HepG2 (cell line): Measurements from ENCODE around the gene PKP4. TPM values are rescaled to one million over a fixed set of nuclear protein-coding genes. Genes with fewer than 3 reads are reported as not detected.

Experiments
- ATAC-seq: fragments of 200-7000 bp; cut with Tn5 transposase; 3 replicates; pipeline ENCODE4 v1.9.1; 2020; ENCODE audit warnings: mild to moderate bottlenecking, moderate library complexity
- BruUV-seq: library from RNA; stranded (reverse); fragments of 400-500 nt; replicated peaks from 2 replicates; lab custom pipeline; 2021; lab: Mats Ljungman, UMichigan
- CTCF ChIA-PET: fragments of 300-600 bp; formaldehyde crosslinking; extraction: SDS; loops from one replicate; lab custom pipeline; 2021; ENCODE audit warnings: low total read pairs, inconsistent platforms, low intra/inter-chr PET ratio; lab: Yijun Ruan, JAX
- POLR2A ChIA-PET: fragments of 350-600 bp; sonication (Branson Sonifier 250); formaldehyde crosslinking; loops from one replicate; lab custom pipeline; 2020; ENCODE audit warnings: antibody characterized with exemption, inconsistent platforms; lab: Yijun Ruan, JAX
- DNase-seq: peaks from one replicate; pipeline ENCODE4 v3.0.0-alpha.2; 2015; ENCODE audit warnings: low spot score
- FAIRE-seq: peaks from 3 replicates; lab custom pipeline; 2011; peaks lifted over from hg19 to GRCh38; lab: Jason Lieb, UNC
- H2AFZ ChIP-seq: one replicate; pipeline ENCODE4 v1.6.1; 2011; ENCODE audit warnings: low read length, inconsistent platforms
- H3K27ac ChIP-seq: fragments of 300-600 bp; 3 replicates; pipeline ENCODE4 v1.8.0; 2011; ENCODE audit warnings: mixed run types, mild to moderate bottlenecking, mixed read lengths, low read length, inconsistent platforms; ENCODE audit not compliant: insufficient read depth; ENCODE audit errors: extremely low read length
- H3K27me3 ChIP-seq, 2 experiments: fragments of 200-600 bp in 1 of 2; 2 replicates in 1 of 2; 3 replicates in 1 of 2; pipeline versions ENCODE4 v1.6.0 to v1.8.0; 2011; ENCODE audit warnings: low read length in 2 of 2, mild to moderate bottlenecking in 2 of 2, moderate library complexity in 2 of 2, inconsistent platforms in 1 of 2; ENCODE audit not compliant: insufficient read depth in 2 of 2, control insufficient read depth in 1 of 2
- H3K36me3 ChIP-seq, 2 experiments: fragments of 200-600 bp in 1 of 2; replicated peaks in 1 of 2; 2 replicates in 1 of 2; 3 replicates in 1 of 2; pipeline versions ENCODE4 v1.5.1 to v1.8.0; 2011; ENCODE audit warnings: low read length in 2 of 2, inconsistent platforms in 1 of 2; ENCODE audit not compliant: insufficient read depth in 2 of 2, control insufficient read depth in 1 of 2
- H3K4me1 ChIP-seq: 2 replicates; pipeline ENCODE4 v1.5.1; 2012; ENCODE audit warnings: low read length, inconsistent platforms; ENCODE audit not compliant: insufficient read depth
- H3K4me2 ChIP-seq: 2 replicates; pipeline ENCODE4 v1.6.0; 2011; ENCODE audit warnings: low read depth, low read length, inconsistent platforms
- H3K4me3 ChIP-seq, 3 experiments: fragments of 200-600 bp in 1 of 3; sonication (generic), shearing (Covaris generic) in 1 of 3; replicated peaks in 1 of 3; 2 replicates each; pipeline ENCODE4 v1.5.1; 2011 to 2016; ENCODE audit warnings: low read length in 3 of 3, inconsistent platforms in 2 of 3, low read depth in 2 of 3, mild to moderate bottlenecking in 2 of 3, control low read depth in 1 of 3, mixed read lengths in 1 of 3; ENCODE audit not compliant: insufficient read depth in 1 of 3
- H3K79me2 ChIP-seq: one replicate; pipeline ENCODE4 v1.6.1; 2011; ENCODE audit warnings: low read length, inconsistent platforms; ENCODE audit not compliant: insufficient read depth
- H3K9ac ChIP-seq: 2 replicates; pipeline ENCODE4 v1.6.0; 2011; ENCODE audit warnings: mild to moderate bottlenecking, low read depth, low read length, inconsistent platforms; ENCODE audit not compliant: insufficient read depth
- H3K9me3 ChIP-seq: 2 replicates; pipeline ENCODE4 v1.5.1; 2012; ENCODE audit warnings: mild to moderate bottlenecking, low read length
- H4K20me1 ChIP-seq: 2 replicates; pipeline ENCODE4 v1.6.0; 2011; ENCODE audit warnings: inconsistent platforms, mild to moderate bottlenecking, low read length, moderate library complexity; ENCODE audit not compliant: insufficient read depth
- CEBPG ChIP-seq: IDR thresholded peaks from 2 replicates; pipeline ENCODE4 v1.6.1; 2016
- DNMT1 ChIP-seq: sonication (generic); formaldehyde crosslinking; IDR thresholded peaks from 2 replicates; pipeline ENCODE4 v1.5.1; 2020; ENCODE audit warnings: mild to moderate bottlenecking, missing genetic modification reagents
- DPF2 ChIP-seq: sonication (generic); formaldehyde crosslinking; IDR thresholded peaks from 2 replicates; pipeline ENCODE4 v1.4.0; 2020; ENCODE audit warnings: mild to moderate bottlenecking, low read depth, missing genetic modification reagents, borderline replicate concordance
- MAFF ChIP-seq: IDR thresholded peaks from 2 replicates; pipeline ENCODE4 v1.6.1; 2011; ENCODE audit warnings: low read depth, low read length, improper control_type of control experiment
- MAFK ChIP-seq, 2 experiments: IDR thresholded peaks in 1 of 2; conservative IDR thresholded peaks in 1 of 2; 2 replicates each; pipeline ENCODE4 v1.6.1; 2011; ENCODE audit warnings: improper control_type of control experiment in 2 of 2, low read length in 2 of 2
- MXI1 ChIP-seq: IDR thresholded peaks from 3 replicates; pipeline ENCODE4 v1.6.1; 2012; ENCODE audit warnings: low read depth, low read length, inconsistent platforms, borderline replicate concordance
- NR2F2 ChIP-seq: IDR thresholded peaks from 2 replicates; pipeline ENCODE4 v1.6.1; 2012; ENCODE audit warnings: low read depth, inconsistent platforms, borderline replicate concordance
- NRL ChIP-seq: sonication (generic); formaldehyde crosslinking; IDR thresholded peaks from 2 replicates; pipeline ENCODE4 v1.5.0; 2020; ENCODE audit warnings: missing genetic modification reagents, mild to moderate bottlenecking, moderate library complexity, borderline replicate concordance
- ONECUT2 ChIP-seq: sonication (generic); formaldehyde crosslinking; IDR thresholded peaks from 2 replicates; pipeline ENCODE4 v1.4.0; 2020; ENCODE audit warnings: missing genetic modification reagents
- PLSCR1 ChIP-seq: sonication (generic); formaldehyde crosslinking; IDR thresholded peaks from 2 replicates; pipeline ENCODE4 v1.5.0; 2020; ENCODE audit warnings: missing genetic modification reagents, mild to moderate bottlenecking, borderline replicate concordance
- RBM22 ChIP-seq: fragments of 200-400 bp; formaldehyde crosslinking; optimal IDR thresholded peaks from 2 replicates; pipeline ENCODE3; 2017; ENCODE audit warnings: mild to moderate bottlenecking, low read length, moderate library complexity
- SOX13 ChIP-seq, 3 experiments: fragments of 450-650 bp in 1 of 3; sonication (generic) in 1 of 3; formaldehyde crosslinking in 1 of 3; IDR thresholded peaks in 2 of 3; conservative IDR thresholded peaks in 1 of 3; 2 replicates each; pipeline versions ENCODE4 v1.5.0 to v1.6.1; 2016 to 2020; ENCODE audit warnings: antibody characterized with exemption in 1 of 3, mild to moderate bottlenecking in 1 of 3, missing compliant biosample characterization in 1 of 3, missing genetic modification reagents in 1 of 3, moderate library complexity in 1 of 3
- TARDBP ChIP-seq: sonication (generic); formaldehyde crosslinking; IDR thresholded peaks from 2 replicates; pipeline ENCODE4 v1.8.0; 2022; ENCODE audit warnings: mild to moderate bottlenecking, missing genetic modification reagents
- ZBTB43 ChIP-seq: sonication (generic); formaldehyde crosslinking; conservative IDR thresholded peaks from 2 replicates; pipeline ENCODE4 v1.4.0; 2020; ENCODE audit warnings: missing genetic modification reagents
- ZNF530 ChIP-seq: sonication (generic); formaldehyde crosslinking; IDR thresholded peaks from 2 replicates; pipeline ENCODE4 v1.5.0; 2020; ENCODE audit warnings: low read depth, mild to moderate bottlenecking, missing genetic modification reagents
- ZNF629 ChIP-seq: sonication (generic); formaldehyde crosslinking; conservative IDR thresholded peaks from 2 replicates; pipeline ENCODE4 v1.5.0; 2020; ENCODE audit warnings: missing genetic modification reagents
- WGBS: methylation state at CpG from one replicate; pipeline ENCODE4 v1.1.6; 2017; ENCODE audit warnings: low lambda C conversion rate; 5-methylcytosine and 5-hydroxymethylcytosine counted together
- in situ Hi-C: cut with HindIII; loops from 2 replicates; pipeline ENCODE4 v1.10.0; 2017; ENCODE audit warnings: low pct_unique_long_range_greater_than_20kb; ENCODE audit not compliant: extremely low pct_ligation_motif_present
- intact Hi-C: fragments of 100-400 bp; cut with micrococcal nuclease; formaldehyde crosslinking; loops from one replicate; pipeline ENCODE4 v1.10.0; 2022; ENCODE audit not compliant: unreplicated experiment
- polyA plus RNA-seq, 8 experiments: library from polyadenylated mRNA; depleted of rRNA in 3 of 8; stranded (reverse) in 7 of 8; unstranded in 1 of 8; fragments of >200 nt; fragmentation: Illumina TruSeq in 4 of 8; extraction: Trizol in 4 of 8; gene quantifications; 2 replicates each; pipeline versions ENCODE4 v1.2.1 to v1.2.3, GENCODE V29; 2011 to 2016; ENCODE audit warnings: low read depth in 4 of 8, missing spikeins in 1 of 8, mixed read lengths in 1 of 8; ENCODE audit not compliant: insufficient read depth in 1 of 8
- total RNA-seq, 5 experiments: library from RNA; depleted of rRNA; stranded (reverse); fragments of >200 nt; fragmentation: Illumina TruSeq; extraction: Trizol; gene quantifications; 2 replicates each; pipeline ENCODE4 v1.2.3, GENCODE V29; 2016; ENCODE audit warnings: low read depth in 1 of 5

PKP4 gene
- total and polyA plus RNA-seq, 2 of the 13 experiments (the other 11 are each of a cell fraction or from before 2014, with no cell fraction given) = 80.9 to 90.5 TPM

- Histone ChIP-seq H3K9me3 (peaks cover 12% of the 10 kb centered on the region), H2AFZ (no peak overlapping the region), H4K20me1 (no peaks in the 10 kb centered on the region), H3K27ac (no peak overlapping the region), H3K36me3 (no peaks in the 10 kb centered on the region), H3K9ac (no peak overlapping the region), H3K4me3 (no peak overlapping the region), H3K4me2 (no peak overlapping the region), H3K4me1 (peaks cover 6% of the 10 kb centered on the region; the same call in 1 of the 2 replicates), H3K27me3 (0 out of 5 replicates have a peak, but pooled peaks cover 0 to 6% of the 10 kb centered on the region in 2 experiments), H3K79me2 (no peaks in the 10 kb centered on the region)
- BruUV-seq = no TSS peak
- DNase-seq (no peak), FAIRE-seq (no peak), ATAC-seq (no peak)
- intact Hi-C loops (no loop called here), in situ Hi-C loops (no loop called here)
- POLR2A ChIA-PET = no interaction called here
- WGBS = 33% methylated on average over 2 of the region's 2 CpGs
- CTCF ChIA-PET = no interaction called here
- TF ChIP-seq SOX13 (IDR thresholded peaks at IDR 0.05) (no peak), SOX13 (CRISPR knock-in tag; conservative IDR thresholded peaks at IDR 0.05 in 1 of 2, IDR thresholded peaks at IDR 0.05 in 1 of 2) (no peak), MAFK (conservative IDR thresholded peaks at IDR 0.05 in 1 of 2, IDR thresholded peaks at IDR 0.05 in 1 of 2; ENCODE audit: low read length in 2 of 2) (peak; percentile 65 to 77), TARDBP (CRISPR knock-in tag) (no peak), RBM22 (no peak), MAFF (peak; percentile 58)
These were observed 256.9 kb downstream of the PKP4 start for GRCh38 chr2:158713523-158714138.

GRCh38 chr2:158714420-158714819 lies 257.7 kb downstream of the PKP4 start:
- H3K27ac ChIP-seq = no peak overlapping the region
- 40% methylated on average over 3 of the region's 4 CpGs for WGBS
- CTCF ChIA-PET = no interaction called here
- H4K20me1 ChIP-seq = no peaks in the 10 kb centered on the region
- POLR2A ChIA-PET = no interaction called here
- no peak for FAIRE-seq
- BruUV-seq = no TSS peak
- 0 out of 5 replicates have a peak, but pooled peaks cover 0 to 12% of the 10 kb centered on the region in 2 experiments for H3K27me3 ChIP-seq
- in situ Hi-C loops = no loop called here
- no peak for ATAC-seq
- no peaks in the 10 kb centered on the region for H3K79me2 ChIP-seq
- DNase-seq = no peak
- no peaks in the 10 kb centered on the region for H3K36me3 ChIP-seq
- peaks cover 12% of the 10 kb centered on the region for H3K9me3 ChIP-seq
- H3K9ac ChIP-seq = no peak overlapping the region
- H3K4me1 ChIP-seq = peaks cover 6% of the 10 kb centered on the region; the same call in 1 of the 2 replicates
- intact Hi-C loops = no loop called here
- H3K4me2 ChIP-seq = no peak overlapping the region
- H2AFZ ChIP-seq = no peak overlapping the region
- H3K4me3 ChIP-seq = no peak overlapping the region
- TF ChIP-seq DPF2 (no peak), NR2F2 (no peak), DNMT1 (CRISPR knock-in tag) (no peak), NRL (CRISPR knock-in tag) (no peak), MXI1 (no peak), PLSCR1 (CRISPR knock-in tag) (no peak), ZBTB43 (CRISPR knock-in tag) (no peak), ZNF530 (no peak), ONECUT2 (no peak), ZNF629 (CRISPR knock-in tag) (no peak), CEBPG (no peak)
